SH-SY5Y (cell line): ENCODE data around the gene SEMA3C.

Source experiments
- GATA2 ChIP-seq: IDR thresholded peaks from 2 replicates; pipeline ENCODE4 v1.6.1; 2011; ENCODE audit warnings: mild to moderate bottlenecking, low read depth, low read length
- GATA3 ChIP-seq: IDR thresholded peaks from 2 replicates; pipeline ENCODE4 v1.6.1; 2011; ENCODE audit warnings: low read depth, mild to moderate bottlenecking, low read length, moderate library complexity

SEMA3C gene

DNA sequence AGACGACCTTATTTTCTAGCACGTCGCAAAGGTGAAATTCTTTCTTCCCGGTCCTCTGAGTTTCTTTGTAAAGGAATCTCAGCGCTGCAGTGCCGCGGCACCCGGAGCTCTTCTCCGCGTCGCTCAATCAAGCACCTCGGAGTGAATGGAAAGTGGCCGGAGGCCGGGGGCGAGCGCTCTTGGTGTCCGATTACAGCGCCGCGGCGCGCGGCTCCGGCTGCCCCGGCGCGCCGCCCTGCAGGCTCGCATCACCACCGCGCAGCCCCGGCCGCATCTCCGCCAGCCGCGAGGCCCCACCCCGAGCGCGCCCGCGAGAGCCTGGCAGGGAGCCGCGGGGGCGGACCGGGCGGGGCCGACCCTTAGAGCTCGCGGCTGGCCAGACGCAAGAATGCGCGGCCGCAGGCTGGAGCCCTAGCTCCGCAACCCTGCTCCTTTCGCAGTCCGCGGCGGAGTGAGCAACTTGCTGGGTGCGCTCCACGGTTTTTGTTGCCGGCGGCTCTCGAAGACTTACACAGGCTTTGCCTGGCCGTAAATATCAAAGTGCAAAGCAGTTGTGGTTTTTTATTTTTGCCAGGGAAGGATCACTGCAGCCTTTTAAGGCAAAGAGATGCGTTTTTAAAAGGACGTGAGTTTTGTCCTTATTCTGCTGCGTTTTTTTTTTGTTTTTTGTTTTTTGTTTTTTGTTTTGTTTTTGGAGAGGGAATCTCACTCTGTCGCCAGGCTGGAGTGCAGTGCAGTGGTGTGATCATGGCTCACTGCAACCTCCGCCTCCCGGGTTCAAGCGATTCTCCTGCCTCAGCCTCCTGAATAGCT is at the start of gene SEMA3C:
SEMA3C (minus strand) TSS at position 143 of the 813 bp plus-strand sequence. CDS start 2,270 bp downstream, outside the sequence.
- TF ChIP-seq GATA3: no peak
- TF ChIP-seq GATA2: no peak

DNA sequence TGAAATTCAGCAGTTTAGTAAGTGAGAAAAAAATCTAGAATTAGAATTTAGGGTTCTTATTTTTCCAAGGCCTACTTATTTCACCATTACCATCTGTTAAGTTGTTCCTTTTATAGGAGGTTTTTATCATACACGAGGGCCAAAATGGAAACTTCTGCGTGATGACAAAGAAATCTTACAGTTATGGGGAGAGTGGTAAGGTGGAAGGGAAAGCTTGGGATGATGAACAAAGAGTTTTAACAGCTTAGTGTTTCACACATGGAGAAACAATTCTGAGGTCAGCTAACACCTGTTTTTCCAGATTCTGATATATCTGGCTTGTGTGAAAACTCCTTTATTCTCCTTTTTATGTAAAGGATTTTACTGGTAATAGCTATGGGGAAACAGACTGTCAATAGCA is 49.8 kb upstream of the SEMA3C start:
- no peak for TF ChIP-seq GATA3
- TF ChIP-seq GATA2: no peak

DNA sequence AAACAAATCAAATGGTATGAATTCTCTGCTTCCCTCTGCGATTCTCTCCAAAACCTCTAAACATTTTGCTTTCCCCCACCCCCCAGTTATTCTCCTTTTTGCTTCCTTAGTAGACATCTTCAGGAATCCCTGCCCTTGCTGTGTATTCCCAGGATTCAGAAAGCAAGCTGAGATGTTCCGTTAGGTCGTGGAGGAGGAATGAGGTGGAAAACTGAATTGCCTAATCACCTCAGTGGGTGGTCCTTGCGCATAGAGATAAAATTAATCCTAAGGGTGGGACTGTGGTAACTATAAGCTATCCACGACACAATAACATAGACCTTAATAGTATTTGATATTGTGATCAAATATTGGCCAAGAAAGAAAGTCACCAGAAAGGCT is 49.1 kb upstream of the SEMA3C start:
- TF ChIP-seq GATA3: no peak

DNA sequence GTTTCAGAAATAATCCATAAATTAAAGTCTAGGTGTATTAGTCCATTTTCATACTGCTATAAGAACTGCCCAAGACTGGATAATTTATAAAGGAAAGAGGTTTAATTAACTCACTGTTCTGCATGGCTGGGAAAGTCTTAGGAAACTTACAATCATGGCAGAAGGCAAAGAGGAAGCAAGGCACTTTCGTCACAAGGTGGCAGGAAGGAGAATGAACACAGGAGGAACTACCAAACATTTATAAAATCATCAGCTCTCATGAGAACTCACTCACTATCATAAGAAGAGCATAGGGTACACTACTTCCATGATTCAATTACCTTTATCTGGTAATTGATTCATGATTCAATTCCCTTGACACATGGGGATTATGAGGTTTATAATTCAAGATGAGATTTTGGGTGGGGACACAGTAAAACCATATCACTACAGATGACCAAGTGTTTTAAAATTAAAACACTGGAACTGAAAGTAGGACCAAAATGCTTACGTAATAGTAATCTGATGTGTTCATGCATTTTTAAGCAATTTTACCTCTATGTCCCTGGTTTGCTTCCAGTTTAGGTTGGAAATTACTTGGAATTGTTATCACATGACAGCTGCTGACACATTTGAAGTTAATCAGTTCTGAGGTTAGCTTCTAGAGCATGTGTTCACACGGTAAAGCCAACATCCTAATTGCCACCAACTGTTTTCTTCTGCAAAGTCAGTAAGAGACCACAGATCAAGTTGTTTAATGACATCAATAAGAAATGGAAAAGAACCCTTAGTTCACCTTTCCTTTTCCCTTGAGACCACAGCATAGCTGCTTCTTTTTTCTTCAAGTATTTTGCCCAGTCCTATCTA is 48.4 kb upstream of the SEMA3C start:
- TF ChIP-seq GATA3 (no peak), GATA2 (no peak)

DNA sequence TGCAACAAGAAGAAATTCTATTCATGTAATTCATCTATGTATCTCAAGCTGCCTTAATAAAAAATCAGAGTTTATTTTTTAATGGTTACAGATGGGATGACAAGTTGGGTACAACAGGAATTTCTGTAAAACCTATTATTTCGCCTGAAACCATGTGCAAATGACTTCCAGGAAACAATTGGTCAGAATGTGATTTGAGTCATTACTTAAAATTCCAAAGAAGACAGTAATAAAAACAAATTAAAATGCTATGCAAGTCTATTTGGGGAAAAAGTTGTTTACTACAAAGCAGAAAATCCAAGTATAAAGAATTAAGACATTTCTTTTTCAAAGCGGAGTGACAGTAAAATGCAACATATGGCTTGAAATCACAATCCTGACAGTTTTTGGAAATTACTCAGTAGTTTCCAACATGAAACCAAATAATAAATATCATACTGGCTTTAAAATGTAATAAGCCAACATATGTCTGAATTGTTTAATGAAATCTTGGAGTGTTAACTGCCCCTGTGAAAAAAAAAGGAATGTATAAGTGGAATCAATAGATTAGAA is 41.5 kb upstream of the SEMA3C start:
- TF ChIP-seq GATA3: no peak
- no peak for TF ChIP-seq GATA2

DNA sequence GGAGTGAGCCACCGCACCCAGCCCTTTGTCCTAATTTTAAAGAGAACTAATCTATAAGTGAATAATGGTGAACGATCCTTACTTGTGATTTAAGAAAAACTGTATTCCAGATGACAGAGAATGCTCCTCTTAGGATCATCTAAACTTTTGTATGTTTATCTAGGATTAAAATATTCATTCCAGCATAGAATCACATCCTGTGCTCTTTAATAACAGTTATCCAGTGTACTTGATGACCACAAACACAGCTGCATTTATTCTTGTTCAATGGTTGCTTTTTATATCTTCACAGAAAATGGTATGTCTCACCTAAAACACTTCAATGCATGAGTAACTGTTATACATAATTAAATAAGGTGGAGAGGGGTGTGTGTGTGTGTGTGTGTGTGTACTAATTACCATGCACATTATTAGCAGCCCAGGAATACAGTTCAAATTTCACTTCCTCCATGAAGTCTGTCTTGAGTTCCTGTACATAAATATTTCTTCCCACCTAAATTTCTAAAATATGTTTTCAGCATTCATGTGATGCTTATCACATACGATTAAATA is 38.5 kb upstream of the SEMA3C start:
- TF ChIP-seq GATA3 (no peak), GATA2 (no peak)

DNA sequence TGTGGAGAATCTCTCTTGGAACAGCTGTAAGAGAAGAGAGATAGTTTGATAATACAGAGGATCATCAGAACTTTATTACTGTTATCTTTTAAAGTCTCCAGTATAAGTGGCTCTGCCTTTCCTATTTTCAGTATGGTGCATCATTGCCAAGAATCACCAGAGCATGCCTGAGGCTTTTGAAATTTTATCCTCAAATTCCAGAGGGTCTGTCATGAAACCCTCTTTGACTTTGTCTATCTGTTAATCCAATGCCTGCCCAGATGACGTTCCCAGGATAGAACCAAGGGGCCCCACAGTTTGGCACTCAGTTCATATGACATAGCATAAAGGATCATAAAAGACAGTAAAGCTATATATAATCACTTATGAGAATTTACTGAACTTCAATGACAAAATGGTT is 35.3 kb upstream of the SEMA3C start:
- TF ChIP-seq GATA2: no peak
- TF ChIP-seq GATA3: no peak

DNA sequence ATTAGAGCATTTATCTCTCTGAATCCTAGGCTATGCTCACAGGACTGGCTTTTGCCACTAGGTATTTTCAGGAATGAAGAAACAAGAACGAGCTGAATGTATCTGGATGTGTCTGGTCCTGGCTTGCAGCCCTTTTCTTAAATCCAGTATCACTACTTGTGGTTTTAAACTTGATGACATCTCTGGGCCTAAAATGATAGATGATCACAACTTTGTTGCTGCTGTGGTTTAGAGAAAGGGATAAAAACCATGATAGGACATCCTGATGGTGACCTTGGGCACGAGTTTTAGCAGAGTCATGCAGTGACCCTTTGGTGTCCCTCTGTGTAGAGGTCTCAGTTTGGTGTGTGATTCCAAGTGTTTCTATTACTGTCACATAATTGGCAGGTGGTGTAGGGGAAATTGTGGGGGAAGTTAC is 31.7 kb upstream of the SEMA3C start:
- TF ChIP-seq GATA2 (no peak), GATA3 (no peak)

DNA sequence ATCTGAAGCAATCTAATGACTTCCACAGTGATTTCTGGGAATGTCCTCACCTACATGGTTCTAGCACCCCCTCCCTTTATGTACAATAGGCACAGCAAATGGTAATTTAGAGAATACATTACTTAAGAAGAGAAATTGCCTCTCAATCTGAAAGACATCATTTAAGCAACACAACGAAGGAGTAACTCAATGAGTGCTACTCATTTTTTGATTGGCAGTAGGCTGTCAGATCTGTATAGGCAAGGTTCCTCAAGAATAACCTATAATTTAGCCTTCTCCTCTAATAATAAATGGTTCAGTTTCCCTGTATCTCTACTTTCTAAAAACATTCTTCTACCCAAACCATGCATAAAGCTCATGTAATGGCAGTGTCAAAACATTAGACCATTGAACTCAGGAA is 30.6 kb upstream of the SEMA3C start:
- TF ChIP-seq GATA3 (no peak), GATA2 (no peak)

DNA sequence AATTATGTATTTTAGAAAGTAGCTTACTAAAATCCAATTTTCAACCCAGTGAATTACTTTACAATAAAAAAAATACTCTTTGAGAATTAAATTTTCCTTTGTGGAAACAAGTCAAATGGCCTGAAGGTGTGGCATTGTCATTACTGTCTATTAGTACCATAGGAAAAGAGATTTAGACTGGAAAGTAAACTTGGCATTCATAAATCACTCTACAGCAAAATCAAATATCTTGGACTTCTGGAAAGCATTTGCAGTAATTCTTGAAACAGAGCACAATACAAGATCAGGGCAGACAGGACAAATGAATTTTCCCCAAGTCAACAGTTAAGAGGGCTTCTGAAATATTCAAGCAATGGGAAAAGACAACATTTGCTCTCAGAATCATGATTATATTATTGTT is 28.0 kb upstream of the SEMA3C start:
- TF ChIP-seq GATA3 (no peak), GATA2 (no peak)

DNA sequence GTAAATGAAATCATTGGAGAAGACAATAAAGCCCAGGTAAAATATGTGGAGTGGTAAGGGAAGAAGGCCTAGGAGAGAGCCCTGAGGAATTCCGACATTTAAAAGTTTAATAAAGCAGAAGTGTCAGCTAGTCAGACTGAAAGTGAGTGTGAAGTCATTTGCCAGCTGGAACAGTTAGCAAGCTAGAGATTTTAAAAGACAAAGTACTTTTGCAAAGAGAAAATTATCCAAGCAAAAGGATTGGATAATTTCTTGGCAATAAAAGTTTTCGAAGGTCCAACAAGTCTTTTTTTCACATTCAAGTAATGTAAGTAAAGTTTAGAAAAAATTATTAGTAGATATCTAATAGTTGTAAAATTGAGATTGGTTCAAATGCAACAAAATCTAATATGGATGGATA is 27.1 kb upstream of the SEMA3C start:
- no peak for TF ChIP-seq GATA2
- TF ChIP-seq GATA3: no peak

DNA sequence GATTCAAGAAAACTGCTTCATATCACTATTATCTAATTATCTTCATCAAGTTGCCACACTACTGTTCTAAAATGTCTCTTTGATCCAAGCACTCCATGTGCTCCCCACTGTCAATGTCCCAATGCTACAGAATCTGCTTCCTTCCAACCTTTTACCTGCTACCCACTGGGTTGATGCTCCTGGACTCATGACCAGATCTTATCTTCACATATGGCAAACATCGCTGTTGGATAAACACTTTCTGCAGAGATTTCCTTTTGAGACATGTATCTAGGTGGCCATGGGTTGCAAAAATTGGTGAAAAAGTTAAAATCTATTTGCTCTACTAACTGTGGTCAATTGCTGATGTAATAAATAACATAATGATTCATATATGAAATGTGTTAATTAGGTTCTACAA is 24.5 kb upstream of the SEMA3C start:
- TF ChIP-seq GATA2 (peak; percentile 52), GATA3 (peak; percentile 51; the same call in 1 of the 2 replicates)

DNA sequence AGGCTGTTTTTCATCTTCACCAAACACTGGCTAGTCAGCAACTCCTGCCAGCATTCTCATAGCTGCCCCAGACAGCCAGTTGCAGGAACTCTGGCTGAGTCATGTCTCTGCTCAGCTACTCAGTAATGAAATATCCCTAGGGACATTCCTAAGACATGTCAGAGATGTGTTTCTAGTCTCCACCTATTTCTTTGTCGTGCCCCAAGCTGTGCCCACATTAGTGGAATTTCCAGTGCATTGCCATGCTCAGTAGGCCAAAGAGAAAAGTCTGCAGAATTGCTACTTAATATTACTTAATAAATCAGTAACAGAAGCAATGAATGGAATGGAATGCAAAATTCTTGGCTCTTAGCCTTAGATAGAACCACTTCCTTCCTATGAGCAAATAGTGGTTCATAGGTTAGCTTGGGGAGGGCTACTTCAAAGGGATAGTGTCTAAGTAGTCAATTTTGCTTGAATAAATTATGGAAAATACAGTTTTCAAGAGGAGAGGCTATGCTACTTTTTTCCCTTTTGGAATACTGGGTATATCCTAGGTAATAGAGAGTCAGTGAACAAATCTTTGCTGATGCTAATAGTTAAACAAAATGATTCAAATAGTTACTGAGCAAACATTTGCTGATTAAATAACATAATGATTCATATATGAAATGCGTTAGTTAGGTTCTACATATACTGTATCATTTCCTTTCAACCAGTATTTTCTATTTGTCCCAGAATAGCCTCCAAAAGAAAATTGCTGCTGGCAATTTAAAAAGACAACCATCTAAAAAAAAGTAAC is 23.6 kb upstream of the SEMA3C start:
- TF ChIP-seq GATA3: no peak
- TF ChIP-seq GATA2: no peak
